Mesenchymal stem cell (in vitro differentiated cells and primary cell): Measurements from ENCODE around the gene ZBTB25.

Experiments used
- DNase-seq: peaks from one replicate; pipeline ENCODE4 v3.0.0-alpha.2; 2013
- H2AFZ ChIP-seq: one replicate; pipeline ENCODE4 v1.6.1; 2013; ENCODE audit warnings: low read depth, mild to moderate bottlenecking, control low read depth, inconsistent platforms, low read length, moderate library complexity
- H2AK5ac ChIP-seq: 2 replicates; pipeline ENCODE4 v1.6.1; 2013; ENCODE audit warnings: low read length, moderate library complexity, mild to moderate bottlenecking, inconsistent platforms; ENCODE audit not compliant: severe bottlenecking
- H2BK120ac ChIP-seq: one replicate; pipeline ENCODE4 v1.6.1; 2013; ENCODE audit warnings: low read depth, mild to moderate bottlenecking, inconsistent platforms, low read length, moderate library complexity
- H2BK12ac ChIP-seq, 2 experiments: one replicate each; pipeline ENCODE4 v1.6.1; 2013; ENCODE audit warnings: inconsistent platforms in 2 of 2, low read length in 2 of 2, mild to moderate bottlenecking in 2 of 2, moderate library complexity in 2 of 2, control low read depth in 1 of 2
- H2BK15ac ChIP-seq: one replicate; pipeline ENCODE4 v1.6.1; 2013; ENCODE audit warnings: mild to moderate bottlenecking, low read depth, inconsistent platforms; ENCODE audit not compliant: poor library complexity, severe bottlenecking
- H2BK5ac ChIP-seq: 2 replicates; pipeline ENCODE4 v1.6.1; 2013; ENCODE audit warnings: low read depth, mild to moderate bottlenecking, low read length, control low read depth, inconsistent platforms; ENCODE audit not compliant: poor library complexity, severe bottlenecking
- H3K14ac ChIP-seq, 2 experiments: one replicate each; pipeline ENCODE4 v1.6.1; 2013; ENCODE audit warnings: inconsistent platforms in 2 of 2, low read length in 2 of 2, control low read depth in 1 of 2, mild to moderate bottlenecking in 1 of 2, moderate library complexity in 1 of 2
- H3K18ac ChIP-seq, 2 experiments: one replicate each; pipeline ENCODE4 v1.6.1; 2013; ENCODE audit warnings: inconsistent platforms in 2 of 2, low read length in 2 of 2, control low read depth in 1 of 2, low read depth in 1 of 2, mild to moderate bottlenecking in 1 of 2
- H3K23ac ChIP-seq, 2 experiments: one replicate each; pipeline ENCODE4 v1.6.1; 2013; ENCODE audit warnings: inconsistent platforms in 2 of 2, low read length in 2 of 2, mild to moderate bottlenecking in 2 of 2, moderate library complexity in 2 of 2, control low read depth in 1 of 2
- H3K27ac ChIP-seq: 2 replicates; pipeline ENCODE4 v1.5.1; 2013; ENCODE audit warnings: mild to moderate bottlenecking, moderate library complexity, low read length, control low read depth, inconsistent platforms; ENCODE audit not compliant: poor library complexity, severe bottlenecking
- H3K27me3 ChIP-seq, 2 experiments: 2 replicates each; pipeline versions ENCODE4 v1.6.1 to v1.7.0; 2013; ENCODE audit warnings: low read length in 2 of 2, mild to moderate bottlenecking in 2 of 2, moderate library complexity in 2 of 2, control low read depth in 1 of 2, inconsistent platforms in 1 of 2; ENCODE audit not compliant: control insufficient read depth in 1 of 2, insufficient read depth in 1 of 2
- H3K36me3 ChIP-seq, 2 experiments: 2 replicates each; pipeline versions ENCODE4 v1.6.1 to v1.7.0; 2013; ENCODE audit warnings: low read length in 2 of 2, control low read depth in 1 of 2, inconsistent platforms in 1 of 2, low read depth in 1 of 2, mild to moderate bottlenecking in 1 of 2; ENCODE audit not compliant: insufficient read depth in 2 of 2, control insufficient read depth in 1 of 2
- H3K4ac ChIP-seq, 2 experiments: one replicate each; pipeline ENCODE4 v1.6.1; 2013; ENCODE audit warnings: inconsistent platforms in 2 of 2, low read length in 2 of 2, mild to moderate bottlenecking in 2 of 2, moderate library complexity in 2 of 2, control low read depth in 1 of 2, low read depth in 1 of 2
- H3K4me1 ChIP-seq: 2 replicates; pipeline ENCODE4 v1.6.1; 2013; ENCODE audit warnings: low read depth, low read length, control low read depth; ENCODE audit not compliant: control insufficient read depth, insufficient read depth
- H3K4me2 ChIP-seq: 2 replicates; pipeline ENCODE4 v1.6.1; 2013; ENCODE audit warnings: low read length, mild to moderate bottlenecking, inconsistent platforms; ENCODE audit not compliant: poor library complexity, severe bottlenecking
- H3K4me3 ChIP-seq, 2 experiments: 2 replicates each; pipeline versions ENCODE4 v1.5.1 to v1.7.0; 2013; ENCODE audit warnings: low read length in 2 of 2, mild to moderate bottlenecking in 2 of 2, control low read depth in 1 of 2, low read depth in 1 of 2; ENCODE audit not compliant: insufficient read depth in 1 of 2
- H3K79me1 ChIP-seq: replicated peaks from 2 replicates; pipeline ENCODE4 v1.6.1; 2013; ENCODE audit warnings: mild to moderate bottlenecking, control low read depth, low read length, inconsistent platforms; ENCODE audit not compliant: poor library complexity, severe bottlenecking
- H3K9ac ChIP-seq: 2 replicates; pipeline ENCODE4 v1.7.0; 2013; ENCODE audit warnings: mild to moderate bottlenecking, low read length, moderate library complexity
- H3K9me3 ChIP-seq: 2 replicates; pipeline ENCODE4 v1.7.0; 2013; ENCODE audit warnings: mild to moderate bottlenecking, low read length; ENCODE audit not compliant: control insufficient read depth
- H4K8ac ChIP-seq: one replicate; pipeline ENCODE4 v1.6.1; 2013; ENCODE audit warnings: inconsistent platforms, mild to moderate bottlenecking, low read length, moderate library complexity
- H4K91ac ChIP-seq: one replicate; pipeline ENCODE4 v1.6.1; 2013; ENCODE audit warnings: mild to moderate bottlenecking, low read length, inconsistent platforms
- WGBS: methylation state at CpG from one replicate; pipeline ENCODE4 v1.1.7; 2013; ENCODE audit warnings: mixed read lengths; 5-methylcytosine and 5-hydroxymethylcytosine counted together

The ZBTB25 gene

DNA sequence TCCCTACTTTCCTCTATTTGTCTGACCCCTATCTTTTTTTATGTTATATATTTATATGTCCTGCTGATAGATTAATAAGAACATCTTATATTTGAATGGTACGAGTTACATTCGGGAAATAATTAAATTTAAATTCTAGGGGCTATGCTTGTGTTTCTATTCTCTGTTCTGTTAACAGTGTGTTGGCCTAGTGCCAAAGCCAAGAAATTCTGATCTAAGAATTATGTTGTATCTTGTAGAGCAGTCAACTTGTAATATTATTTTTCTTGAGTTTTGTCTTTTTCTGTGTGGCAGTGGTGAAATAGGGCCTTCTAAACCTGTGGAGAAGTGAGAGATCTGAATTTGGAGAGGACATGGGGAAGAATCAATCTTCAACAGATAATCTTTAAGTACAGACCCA, 27.9 kb upstream of the ZBTB25 start:
- no peak overlapping the region for H2BK120ac ChIP-seq
- no peaks in the 10 kb centered on the region for H3K9me3 ChIP-seq
- no peak overlapping the region for H4K91ac ChIP-seq
- H4K8ac ChIP-seq: no peak overlapping the region
- no peak overlapping the region for H2AFZ ChIP-seq
- H2BK12ac ChIP-seq: no peak overlapping the region
- no peak overlapping the region for H2BK5ac ChIP-seq
- no peak overlapping the region for H3K4me3 ChIP-seq
- no peaks in the 10 kb centered on the region for H3K4me1 ChIP-seq
- no peak overlapping the region for H3K4ac ChIP-seq
- no peak overlapping the region for H3K18ac ChIP-seq
- no peak overlapping the region for H3K27ac ChIP-seq
- no peaks in the 10 kb centered on the region for H3K27me3 ChIP-seq
- H2BK15ac ChIP-seq: no peak overlapping the region
- no peak overlapping the region for H3K9ac ChIP-seq
- no peak overlapping the region for H3K23ac ChIP-seq
- H3K36me3 ChIP-seq: peaks cover 6 to 16% of the 10 kb centered on the region in 2 experiments
- no peak overlapping the region for H3K4me2 ChIP-seq
- DNase-seq: no peak
- no peak overlapping the region for H2AK5ac ChIP-seq
- peaks cover 6% of the 10 kb centered on the region for H3K79me1 ChIP-seq
- no peak overlapping the region for H3K14ac ChIP-seq
- WGBS: 97% methylated on average over 2 of the region's 2 CpGs

DNA sequence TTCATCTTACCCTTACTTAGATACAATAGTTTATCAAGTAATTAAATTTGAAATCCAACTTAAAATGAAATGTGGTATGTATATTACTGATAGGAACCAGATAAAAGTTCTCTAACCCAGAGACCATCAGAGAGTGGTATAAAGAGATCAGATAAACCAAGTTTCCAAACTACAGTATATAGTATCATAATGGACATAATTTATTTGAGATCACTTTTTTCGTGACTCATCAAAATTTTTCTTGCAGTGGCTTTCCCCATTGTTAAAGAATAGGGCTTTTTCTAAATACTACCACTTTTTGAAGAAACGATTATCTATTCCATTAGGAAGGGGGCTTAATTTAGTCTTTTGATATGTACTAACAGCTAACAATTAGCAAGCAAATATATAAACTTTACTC, 21.7 kb upstream of the ZBTB25 start:
- Histone ChIP-seq H2BK120ac (no peak overlapping the region), H3K27ac (no peak overlapping the region), H3K9me3 (no peaks in the 10 kb centered on the region), H2BK15ac (no peak overlapping the region), H2BK5ac (no peak overlapping the region), H2AK5ac (no peak overlapping the region), H2BK12ac (no peak overlapping the region), H3K14ac (no peak overlapping the region), H3K36me3 (peaks cover 7 to 59% of the 10 kb centered on the region in 2 experiments), H3K4me2 (no peak overlapping the region), H3K9ac (no peak overlapping the region), H3K79me1 (peaks cover 12% of the 10 kb centered on the region), H3K4me3 (no peak overlapping the region), H3K27me3 (no peaks in the 10 kb centered on the region), H2AFZ (no peak overlapping the region), H4K91ac (no peak overlapping the region), H4K8ac (no peak overlapping the region), H3K4me1 (peaks cover 2% of the 10 kb centered on the region), H3K4ac (no peak overlapping the region), H3K23ac (no peak overlapping the region), H3K18ac (no peak overlapping the region)
- no CpG with 5 or more reads among the region's 2 CpGs for WGBS
- no peak for DNase-seq

DNA sequence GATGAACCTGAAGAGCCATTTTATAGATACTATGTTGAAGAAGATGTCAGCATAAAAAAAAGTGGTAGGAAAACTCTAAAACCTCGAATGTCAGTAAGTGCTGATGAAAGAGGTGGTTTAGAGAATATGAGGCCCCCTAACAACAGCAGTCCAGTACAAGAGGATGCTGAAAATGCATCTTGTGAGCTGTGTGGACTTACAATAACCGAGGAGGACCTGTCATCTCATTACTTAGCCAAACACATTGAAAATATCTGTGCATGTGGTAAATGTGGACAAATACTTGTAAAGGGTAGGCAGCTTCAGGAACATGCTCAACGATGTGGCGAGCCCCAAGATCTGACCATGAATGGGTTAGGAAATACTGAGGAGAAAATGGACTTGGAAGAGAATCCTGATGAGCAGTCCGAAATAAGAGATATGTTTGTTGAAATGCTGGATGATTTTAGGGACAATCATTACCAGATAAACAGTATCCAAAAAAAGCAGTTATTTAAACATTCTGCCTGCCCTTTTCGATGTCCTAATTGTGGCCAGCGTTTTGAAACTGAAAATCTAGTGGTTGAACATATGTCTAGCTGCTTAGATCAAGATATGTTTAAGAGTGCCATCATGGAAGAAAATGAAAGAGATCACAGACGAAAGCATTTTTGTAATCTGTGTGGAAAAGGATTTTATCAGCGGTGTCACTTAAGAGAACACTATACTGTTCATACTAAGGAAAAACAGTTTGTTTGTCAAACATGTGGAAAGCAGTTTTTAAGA, 19.1 kb upstream of the ZBTB25 start:
- no peak overlapping the region for H2BK15ac ChIP-seq

DNA sequence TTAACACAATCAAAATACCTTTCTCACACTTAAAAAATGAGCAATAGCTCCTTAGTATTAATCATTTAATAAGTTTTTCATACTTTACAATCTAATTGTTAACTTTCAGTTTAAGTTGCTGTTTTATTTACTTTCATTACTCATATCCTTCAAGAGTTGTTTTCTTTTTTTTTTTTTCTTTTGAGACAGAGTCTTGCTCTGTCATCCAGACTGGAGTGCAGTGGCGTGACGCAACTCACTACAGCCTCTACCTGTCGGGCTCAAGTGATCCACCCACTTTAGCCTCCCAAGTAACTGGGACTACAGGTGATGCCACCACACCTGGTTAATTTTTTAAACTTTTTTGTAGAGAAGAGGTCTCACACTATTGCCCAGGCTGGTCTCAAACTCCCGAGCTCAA, 17.1 kb upstream of the ZBTB25 start:
- Histone ChIP-seq H3K79me1 (no peaks in the 10 kb centered on the region), H3K4me2 (no peak overlapping the region), H2BK5ac (no peak overlapping the region), H4K8ac (no peak overlapping the region), H4K91ac (no peak overlapping the region), H3K4me3 (no peak overlapping the region), H3K18ac (no peak overlapping the region), H3K27me3 (no peaks in the 10 kb centered on the region), H3K23ac (no peak overlapping the region), H3K9ac (no peak overlapping the region), H3K9me3 (no peaks in the 10 kb centered on the region), H3K14ac (no peak overlapping the region), H2BK12ac (no peak overlapping the region), H3K27ac (no peak overlapping the region), H2BK120ac (no peak overlapping the region), H2BK15ac (no peak overlapping the region), H2AK5ac (no peak overlapping the region), H3K4me1 (peaks cover 4% of the 10 kb centered on the region), H3K36me3 (peaks cover 0 to 36% of the 10 kb centered on the region in 2 experiments), H2AFZ (no peak overlapping the region), H3K4ac (no peak overlapping the region)
- WGBS: 72% methylated on average over 4 of the region's 4 CpGs
- DNase-seq: no peak

More for the DNA sequence above, 19.1 kb upstream of the ZBTB25 start:
- no peak for DNase-seq
- H3K36me3 ChIP-seq: peaks cover 3 to 46% of the 10 kb centered on the region in 2 experiments
- H2AK5ac ChIP-seq: no peak overlapping the region
- no peak overlapping the region for H4K8ac ChIP-seq
- no peak overlapping the region for H2BK120ac ChIP-seq
- H3K14ac ChIP-seq: no peak overlapping the region
- H3K27me3 ChIP-seq: no peaks in the 10 kb centered on the region
- H3K4ac ChIP-seq: no peak overlapping the region
- H3K9ac ChIP-seq: no peak overlapping the region
- H3K4me1 ChIP-seq: peaks cover 2% of the 10 kb centered on the region
- H3K18ac ChIP-seq: no peak overlapping the region
- H3K4me2 ChIP-seq: no peak overlapping the region
- H2AFZ ChIP-seq: no peak overlapping the region
- no peak overlapping the region for H2BK5ac ChIP-seq
- no peak overlapping the region for H4K91ac ChIP-seq
- H3K4me3 ChIP-seq: no peak overlapping the region
- no peak overlapping the region for H2BK12ac ChIP-seq
- no peaks in the 10 kb centered on the region for H3K9me3 ChIP-seq
- no peak overlapping the region for H3K27ac ChIP-seq
- WGBS: 94% methylated on average over 7 of the region's 9 CpGs
- peaks cover 10% of the 10 kb centered on the region for H3K79me1 ChIP-seq
- H3K23ac ChIP-seq: no peak overlapping the region
